Endothelial cell (in vitro differentiated cells): ENCODE measurements around the gene UTS2B. TPM values are rescaled to one million over a fixed set of nuclear protein-coding genes. Genes with fewer than 3 reads are reported as not detected.

Experiments
- DNase-seq: peaks from one replicate; pipeline ENCODE4 v3.0.0; 2021; ENCODE audit warnings: low spot score
- H3K27ac Mint-ChIP-seq: one replicate; pipeline ENCODE4 v1.8.0; 2021; ENCODE audit warnings: mixed read lengths, inconsistent platforms; ENCODE audit not compliant: unreplicated experiment
- H3K27me3 Mint-ChIP-seq: one replicate; pipeline ENCODE4 v1.8.0; 2021; ENCODE audit warnings: mild to moderate bottlenecking, moderate library complexity, mixed read lengths, inconsistent platforms; ENCODE audit not compliant: unreplicated experiment
- H3K36me3 Mint-ChIP-seq: one replicate; pipeline ENCODE4 v1.8.0; 2021; ENCODE audit warnings: mild to moderate bottlenecking, low read depth, mixed read lengths, inconsistent platforms; ENCODE audit not compliant: unreplicated experiment
- H3K4me1 Mint-ChIP-seq: one replicate; pipeline ENCODE4 v1.8.0; 2021; ENCODE audit warnings: mild to moderate bottlenecking, mixed read lengths, inconsistent platforms; ENCODE audit not compliant: unreplicated experiment
- H3K4me3 Mint-ChIP-seq: one replicate; pipeline ENCODE4 v1.8.0; 2021; ENCODE audit warnings: mild to moderate bottlenecking, mixed read lengths, inconsistent platforms; ENCODE audit not compliant: unreplicated experiment
- H3K9me3 Mint-ChIP-seq: one replicate; pipeline ENCODE4 v1.8.0; 2021; ENCODE audit warnings: mixed read lengths, inconsistent platforms; ENCODE audit not compliant: unreplicated experiment
- total RNA-seq: library from RNA; stranded (reverse); fragmentation: NEBNext Ultra II Directional; extraction: Animal tissue kit (Norgen Biotek cat#: 25700); gene quantifications from one replicate; pipeline ENCODE4 v1.2.1, GENCODE V29; 2021; ENCODE audit not compliant: unreplicated experiment
- TF ChIP-seq, protein P1 (sequence below): fragments of 200-600 bp; sonication (generic); IDR thresholded peaks from one replicate; pipeline ENCODE4 v1.5.0; 2021; ENCODE audit warnings: antibody characterized with exemption; ENCODE audit not compliant: unreplicated experiment

UTS2B gene
- total RNA-seq, 1 donor from 2014 or later: not detected

DNA sequence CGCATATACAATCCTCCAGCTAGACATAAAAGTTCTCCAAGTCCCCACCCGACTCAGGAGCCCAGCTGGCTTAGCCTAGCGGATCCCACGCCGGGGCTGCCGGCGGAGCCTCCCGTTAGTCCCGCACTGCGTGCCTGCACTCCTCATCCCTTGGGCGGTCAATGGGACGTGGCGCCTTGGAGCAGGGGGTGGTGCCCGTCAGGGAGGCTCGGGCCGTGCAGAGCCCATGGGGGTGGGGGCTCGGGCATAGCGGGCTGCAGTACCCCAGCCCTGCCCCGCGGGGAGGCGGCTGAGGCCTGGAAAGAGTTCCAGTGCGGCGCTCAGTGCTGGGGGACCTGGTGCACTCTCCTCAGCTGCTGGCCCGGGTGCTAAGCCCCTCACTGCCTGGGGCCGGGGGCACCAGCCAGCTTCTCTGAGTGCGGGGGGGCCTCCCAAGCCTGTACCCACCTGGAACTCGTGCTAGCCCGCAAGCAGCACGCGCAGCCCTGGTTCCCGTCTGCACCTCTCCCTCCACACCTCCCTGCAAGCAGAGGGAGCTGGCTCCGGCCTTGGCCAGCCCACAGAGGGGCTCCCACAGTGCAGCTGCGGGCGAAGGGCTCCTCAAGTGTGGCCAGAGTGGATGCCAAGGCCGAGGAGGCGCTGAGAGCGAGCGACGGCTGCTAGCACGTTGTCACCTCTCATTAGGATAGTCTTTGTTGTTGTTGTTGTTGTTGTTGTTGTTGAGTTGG, 13.3 kb downstream of the UTS2B start:
- no peaks in the 10 kb centered on the region for H3K36me3 Mint-ChIP-seq
- no peaks in the 10 kb centered on the region for H3K27me3 Mint-ChIP-seq
- TF ChIP-seq, protein P1, sequence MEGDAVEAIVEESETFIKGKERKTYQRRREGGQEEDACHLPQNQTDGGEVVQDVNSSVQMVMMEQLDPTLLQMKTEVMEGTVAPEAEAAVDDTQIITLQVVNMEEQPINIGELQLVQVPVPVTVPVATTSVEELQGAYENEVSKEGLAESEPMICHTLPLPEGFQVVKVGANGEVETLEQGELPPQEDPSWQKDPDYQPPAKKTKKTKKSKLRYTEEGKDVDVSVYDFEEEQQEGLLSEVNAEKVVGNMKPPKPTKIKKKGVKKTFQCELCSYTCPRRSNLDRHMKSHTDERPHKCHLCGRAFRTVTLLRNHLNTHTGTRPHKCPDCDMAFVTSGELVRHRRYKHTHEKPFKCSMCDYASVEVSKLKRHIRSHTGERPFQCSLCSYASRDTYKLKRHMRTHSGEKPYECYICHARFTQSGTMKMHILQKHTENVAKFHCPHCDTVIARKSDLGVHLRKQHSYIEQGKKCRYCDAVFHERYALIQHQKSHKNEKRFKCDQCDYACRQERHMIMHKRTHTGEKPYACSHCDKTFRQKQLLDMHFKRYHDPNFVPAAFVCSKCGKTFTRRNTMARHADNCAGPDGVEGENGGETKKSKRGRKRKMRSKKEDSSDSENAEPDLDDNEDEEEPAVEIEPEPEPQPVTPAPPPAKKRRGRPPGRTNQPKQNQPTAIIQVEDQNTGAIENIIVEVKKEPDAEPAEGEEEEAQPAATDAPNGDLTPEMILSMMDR: no peak

DNA sequence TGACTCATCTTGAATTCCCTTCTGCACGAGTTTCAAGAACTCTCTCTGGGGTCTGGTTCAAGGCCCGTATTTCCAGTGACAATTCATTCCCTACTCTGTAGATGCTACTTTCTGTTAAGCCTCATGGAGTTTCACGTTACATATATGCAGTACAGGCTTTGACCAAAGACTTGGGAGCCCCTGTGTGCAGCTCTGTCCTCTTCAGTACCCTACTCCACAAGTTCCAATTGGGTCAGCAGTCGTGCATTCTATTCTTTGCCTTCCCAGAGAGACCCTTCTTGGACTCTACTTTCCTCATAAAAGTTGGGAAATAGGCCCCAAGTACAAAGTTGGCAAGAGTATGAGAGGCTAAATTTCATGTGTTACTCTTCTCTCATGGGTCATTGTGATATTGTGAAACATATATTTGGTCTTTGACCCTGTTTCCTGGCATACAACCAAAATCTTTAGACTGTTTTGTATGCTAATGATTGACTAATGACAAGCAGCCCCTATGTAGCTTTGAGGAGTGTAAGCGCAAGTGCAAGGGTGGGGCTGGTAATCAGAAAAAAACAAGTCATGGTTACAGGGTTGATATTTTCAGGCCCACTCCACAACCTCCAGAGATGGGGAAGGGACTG, 16.1 kb downstream of the UTS2B start:
- Mint-ChIP-seq H3K36me3 (no peaks in the 10 kb centered on the region), H3K27me3 (peaks cover 1% of the 10 kb centered on the region), H3K27ac (no peak overlapping the region), H3K4me1 (no peaks in the 10 kb centered on the region), H3K9me3 (no peaks in the 10 kb centered on the region), H3K4me3 (no peak overlapping the region)
- TF ChIP-seq, protein P1: no peak
- no peak for DNase-seq

More for the DNA sequence above, 13.3 kb downstream of the UTS2B start:
- H3K9me3 Mint-ChIP-seq: no peaks in the 10 kb centered on the region
- H3K27ac Mint-ChIP-seq: no peak overlapping the region
- DNase-seq: no peak
- H3K4me3 Mint-ChIP-seq: no peak overlapping the region
- no peaks in the 10 kb centered on the region for H3K4me1 Mint-ChIP-seq

- Mint-ChIP-seq H3K27ac (no peak overlapping the region), H3K4me1 (no peaks in the 10 kb centered on the region), H3K27me3 (peaks cover 1% of the 10 kb centered on the region), H3K4me3 (no peak overlapping the region), H3K9me3 (no peaks in the 10 kb centered on the region), H3K36me3 (no peaks in the 10 kb centered on the region)
- no peak for DNase-seq
- TF ChIP-seq, protein P1: no peak
These were observed 17.0 kb downstream of the UTS2B start for GRCh38 chr3:191313296-191313695.

GRCh38 chr3:191307341-191307740, 23.0 kb downstream of the UTS2B start:
- peaks cover 3% of the 10 kb centered on the region for H3K27me3 Mint-ChIP-seq
- H3K4me3 Mint-ChIP-seq: no peak overlapping the region
- no peaks in the 10 kb centered on the region for H3K9me3 Mint-ChIP-seq
- DNase-seq: no peak
- H3K4me1 Mint-ChIP-seq: peaks cover 5% of the 10 kb centered on the region
- no peak overlapping the region for H3K27ac Mint-ChIP-seq
- no peaks in the 10 kb centered on the region for H3K36me3 Mint-ChIP-seq
- TF ChIP-seq, protein P1: no peak

DNA sequence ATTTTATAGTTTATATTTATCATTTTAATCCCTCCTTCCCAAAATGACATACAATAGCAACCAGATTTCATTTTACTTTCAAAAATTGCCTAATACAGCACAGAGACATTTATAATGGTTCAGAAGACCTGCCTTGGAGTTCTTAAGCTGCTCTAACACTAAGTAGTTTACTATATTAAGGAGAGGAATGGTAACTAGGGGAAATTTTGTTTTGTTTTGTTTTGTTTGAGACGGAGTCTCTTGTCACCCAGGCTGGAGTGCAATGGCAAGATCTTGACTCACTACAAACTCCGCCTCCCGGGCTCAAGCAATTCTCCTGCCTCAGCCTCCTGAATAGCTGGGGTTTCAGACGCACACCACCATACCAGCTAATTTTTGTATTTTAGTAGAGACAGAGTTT, 23.9 kb downstream of the UTS2B start:
- Mint-ChIP-seq H3K36me3 (no peaks in the 10 kb centered on the region), H3K9me3 (no peaks in the 10 kb centered on the region), H3K27ac (no peak overlapping the region), H3K4me1 (peaks cover 5% of the 10 kb centered on the region), H3K4me3 (no peak overlapping the region), H3K27me3 (peaks cover 3% of the 10 kb centered on the region)
- TF ChIP-seq, protein P1: no peak
- DNase-seq: no peak
